NCI-H1930 (cell line): ENCODE measurements around the gene EDDM13.
"Not testable (repeated sequence)": the region's sequence is repeated elsewhere in the genome, so short reads cannot be mapped to it uniquely, and the experiment has no call there.

Source experiments
- DNase-seq, 2 experiments: peaks; one replicate each; lab custom pipeline; 2025; lab: John Stamatoyannopoulos, UW

The EDDM13 gene

GRCh38 chr19:56295531-56296455 lies 23.2 kb downstream of the EDDM13 start:
- no peak for DNase-seq

DNA sequence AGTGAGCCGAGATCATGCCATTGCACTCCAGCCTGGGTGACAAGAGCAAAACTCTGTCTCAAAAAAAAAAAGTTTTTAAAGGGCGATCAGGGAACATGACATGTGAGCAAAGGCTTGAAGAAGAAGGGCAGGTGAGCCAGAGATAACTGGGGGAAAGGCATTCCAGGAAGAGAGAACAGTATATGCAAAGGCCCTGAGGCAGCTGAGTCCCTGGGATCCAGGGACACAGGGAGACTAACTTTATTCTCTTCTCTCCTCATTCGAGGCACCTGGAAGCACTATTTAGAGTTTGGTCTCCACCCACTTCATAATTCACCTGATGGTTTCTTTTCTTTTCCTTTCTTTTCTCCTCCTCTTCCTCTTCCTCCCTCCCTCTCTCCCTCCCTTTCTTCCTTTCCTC lies 24.5 kb downstream of the EDDM13 start:
- no peak for DNase-seq

DNA sequence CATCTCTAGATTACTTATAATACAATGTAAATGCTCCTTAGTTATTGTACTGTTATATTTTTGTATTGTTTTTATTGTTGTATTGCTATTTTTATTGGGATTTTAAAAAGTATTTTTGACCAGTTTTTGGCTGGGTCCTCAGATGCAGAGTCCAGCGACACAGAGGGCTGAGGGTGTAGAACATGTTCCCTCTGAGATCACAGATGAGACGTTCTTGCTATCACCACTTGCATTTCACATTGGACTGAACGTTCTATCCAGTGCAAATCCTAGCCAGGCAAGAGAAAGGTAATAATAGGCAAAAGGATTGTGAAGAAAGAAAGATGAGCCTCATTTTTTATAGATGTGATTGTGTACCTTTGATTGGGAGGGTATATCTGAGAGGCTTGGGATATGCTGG lies 27.1 kb downstream of the EDDM13 start:
- DNase-seq, result no peak

DNA sequence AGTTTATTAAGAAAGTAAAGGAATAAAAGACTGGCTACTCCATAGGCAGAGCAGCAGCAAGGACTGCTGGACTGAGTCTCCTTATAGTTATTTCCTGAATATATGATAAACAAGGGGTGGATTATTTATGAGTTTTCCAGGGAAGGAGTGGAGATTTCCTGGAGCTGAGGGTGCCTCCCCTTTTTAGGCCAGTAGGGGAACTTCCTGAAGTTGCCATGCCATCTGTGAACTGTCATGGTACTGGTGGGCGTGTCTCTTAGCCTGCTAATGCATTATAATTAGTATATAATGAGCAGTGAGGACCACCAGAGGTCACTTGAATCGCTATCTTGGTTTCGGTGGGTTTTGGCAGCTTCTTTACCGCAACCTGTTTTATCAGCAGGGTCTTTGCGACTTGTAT lies 28.6 kb downstream of the EDDM13 start:
- no peak for DNase-seq

GRCh38 chr19:56301886-56302620 lies 29.5 kb downstream of the EDDM13 start:
- DNase-seq, result no peak

- DNase-seq, result no peak
These were observed 31.7 kb downstream of the EDDM13 start for GRCh38 chr19:56304243-56304642.

DNA sequence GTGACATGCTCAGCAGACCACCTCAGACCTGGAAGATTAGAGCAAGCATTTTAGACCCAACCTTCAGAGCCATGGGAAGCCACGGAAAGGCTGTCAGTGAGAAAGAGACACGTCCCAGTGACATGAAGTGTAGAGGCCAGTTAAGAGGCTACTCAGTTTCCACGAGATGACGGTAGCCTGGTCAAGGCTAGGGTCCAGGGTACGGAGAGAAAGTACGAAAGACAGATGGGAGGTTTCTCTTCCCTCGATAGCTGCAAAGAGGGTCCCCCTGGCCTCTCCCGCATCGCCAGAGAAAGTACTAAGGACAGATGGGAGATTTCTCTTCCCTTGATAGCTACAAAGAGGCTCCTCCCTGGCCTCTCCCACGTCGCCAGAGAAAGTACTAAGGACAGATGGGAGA lies 33.5 kb downstream of the EDDM13 start:
- no peak for DNase-seq

GRCh38 chr19:56307062-56307461 lies 34.5 kb downstream of the EDDM13 start:
- DNase-seq, result not testable (repeated sequence)

DNA sequence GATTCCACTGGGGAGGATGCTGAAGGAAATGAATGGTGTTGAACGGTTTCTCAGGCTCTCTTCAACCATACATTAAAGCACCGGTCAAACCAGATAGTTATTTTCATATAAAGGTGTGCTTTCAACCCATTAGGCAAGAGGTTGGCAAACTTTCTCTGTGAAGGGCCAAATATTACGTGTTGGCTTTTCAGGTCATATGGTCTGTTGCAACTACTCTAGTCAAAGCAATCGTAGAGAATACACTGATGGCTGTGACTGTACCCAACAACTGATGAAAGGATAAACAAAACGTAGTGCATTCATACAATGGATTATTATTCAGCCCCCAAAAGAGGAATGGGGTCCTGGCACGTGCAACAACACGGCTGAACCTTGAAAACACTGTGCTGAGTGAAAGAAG lies 36.2 kb downstream of the EDDM13 start:
- DNase-seq, result no peak

- peak; percentile 47 to 63 for DNase-seq
These were observed 37.1 kb downstream of the EDDM13 start for GRCh38 chr19:56309511-56310185.

DNA sequence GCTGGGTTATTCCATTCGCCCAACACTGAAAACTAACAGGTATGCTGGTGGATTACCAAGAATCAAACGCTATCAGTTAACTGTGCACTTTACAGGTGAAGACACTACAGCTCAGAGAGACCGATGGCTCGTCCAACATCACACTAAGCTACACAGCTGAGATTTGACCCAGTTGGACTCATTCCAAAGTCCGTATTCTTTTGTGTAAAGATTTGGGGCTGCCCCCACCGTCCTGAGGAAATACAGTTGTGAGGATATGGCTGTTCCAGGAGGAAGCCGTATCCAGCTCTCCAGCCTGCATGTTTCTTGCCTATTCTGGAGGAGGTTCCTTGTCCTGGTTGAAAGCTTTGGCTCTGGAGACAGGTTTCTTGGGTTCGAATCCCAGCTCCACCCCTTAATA lies 37.9 kb downstream of the EDDM13 start:
- no peak for DNase-seq

GRCh38 chr19:56312342-56312741 lies 39.8 kb downstream of the EDDM13 start:
- no peak for DNase-seq

- no peak for DNase-seq
These were observed 40.5 kb downstream of the EDDM13 start for GRCh38 chr19:56312787-56313657.

GRCh38 chr19:56314018-56314380 lies 41.5 kb downstream of the EDDM13 start:
- no peak for DNase-seq

GRCh38 chr19:56314381-56315076 lies 42.0 kb downstream of the EDDM13 start, which contains the start of gene ZSCAN5A:
Gene ZSCAN5A, minus strand, starts transcription at chr19:56314839. Its CDS starts 89,793 bp downstream, at chr19:56225046.
- peak; percentile 95 to 96 for DNase-seq

DNA sequence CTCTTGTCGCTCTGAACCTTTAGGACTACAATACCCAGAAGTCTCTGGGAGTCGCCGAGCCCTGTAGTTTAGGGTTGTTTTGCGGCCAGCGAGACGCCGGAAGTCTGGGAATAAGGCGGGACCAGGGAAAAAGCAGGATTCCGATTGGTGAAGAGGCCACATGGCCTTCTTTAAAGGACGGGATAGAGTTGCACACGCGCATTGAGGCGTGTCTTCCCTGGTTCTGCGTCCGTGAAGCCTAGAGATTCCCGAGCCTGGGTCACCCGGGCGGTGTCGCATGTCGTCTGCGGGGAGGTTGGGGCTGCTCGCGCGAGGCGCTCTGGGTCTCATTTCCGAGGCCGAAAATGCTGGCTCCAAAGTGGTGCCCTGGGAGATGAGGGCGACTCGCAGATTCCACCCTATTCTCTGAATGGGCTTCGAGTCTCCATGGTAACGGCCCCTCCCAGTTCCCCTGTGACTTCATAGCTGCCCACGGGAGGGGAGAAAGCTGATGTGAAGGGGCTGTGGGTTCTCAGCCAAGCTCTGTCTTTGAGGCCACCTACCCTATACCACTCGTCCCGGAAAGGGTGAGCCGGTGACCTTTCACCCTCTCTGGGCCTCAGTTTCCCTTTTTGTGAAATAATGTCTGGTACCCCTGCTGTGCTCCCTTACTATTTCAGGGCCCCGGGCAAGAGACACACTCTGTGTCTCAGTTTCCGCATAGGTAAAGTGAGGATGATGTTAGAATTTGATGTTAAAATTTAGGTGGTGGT lies 42.7 kb downstream of the EDDM13 start:
- DNase-seq, result peak; percentile 97 to 98

GRCh38 chr19:56316728-56317127 lies 44.2 kb downstream of the EDDM13 start:
- no peak for DNase-seq

DNA sequence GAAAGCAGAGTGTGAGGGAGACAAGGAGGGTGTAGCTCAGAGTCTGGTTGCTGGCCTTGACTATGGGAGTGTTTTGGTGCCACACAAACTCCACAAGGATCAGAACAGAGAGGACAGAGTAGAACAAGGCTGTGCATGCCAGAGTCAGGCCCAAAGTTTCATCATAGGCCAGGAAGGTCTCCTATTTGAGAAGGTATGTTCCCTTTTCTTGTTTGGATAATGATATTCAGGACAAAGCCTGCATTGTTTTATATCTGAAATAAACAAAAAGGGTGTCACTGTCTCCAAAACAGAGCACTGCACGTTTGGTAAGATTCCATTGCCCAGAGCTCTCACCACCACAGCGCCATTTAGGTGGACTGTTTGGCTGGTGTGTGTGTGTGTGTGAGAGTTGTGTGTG lies 45.2 kb downstream of the EDDM13 start:
- no peak for DNase-seq

DNA sequence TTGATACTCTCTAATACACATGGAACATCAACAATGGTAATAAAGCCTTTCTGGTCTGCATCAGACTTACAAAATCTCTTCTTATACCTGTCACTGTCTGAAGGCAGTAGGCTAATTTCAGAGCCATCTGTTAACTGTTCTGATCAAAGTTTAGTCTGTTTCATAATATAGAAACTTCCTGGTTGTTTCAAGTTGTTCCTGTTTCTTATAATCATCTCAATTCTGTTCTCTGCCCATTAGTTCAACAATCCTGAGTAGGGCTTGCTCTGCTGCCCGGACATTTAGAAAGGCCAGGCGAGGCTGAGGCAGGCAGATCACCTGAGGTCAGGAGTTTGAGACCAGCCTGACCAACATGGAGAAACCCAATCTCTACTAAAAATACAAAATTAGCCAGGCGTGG lies 47.4 kb downstream of the EDDM13 start:
- no peak for DNase-seq
